Epidermal melanocyte (primary cell): Measurements from ENCODE around the gene TXLNB.
"Not testable (repeated sequence)": the region's sequence is repeated elsewhere in the genome, so short reads cannot be mapped to it uniquely, and the experiment has no call there.

Experiments used
- DNase-seq: peaks from one replicate; pipeline ENCODE4 v3.0.0; 2011; ENCODE audit warnings: low spot score; ENCODE audit not compliant: insufficient read length

Gene TXLNB

GRCh38 chr6:139240161-139241010 is 51.4 kb downstream of the TXLNB start:
- DNase-seq, result no peak

- DNase-seq, result no peak
These were observed 52.7 kb downstream of the TXLNB start for GRCh38 chr6:139239064-139239463.

DNA sequence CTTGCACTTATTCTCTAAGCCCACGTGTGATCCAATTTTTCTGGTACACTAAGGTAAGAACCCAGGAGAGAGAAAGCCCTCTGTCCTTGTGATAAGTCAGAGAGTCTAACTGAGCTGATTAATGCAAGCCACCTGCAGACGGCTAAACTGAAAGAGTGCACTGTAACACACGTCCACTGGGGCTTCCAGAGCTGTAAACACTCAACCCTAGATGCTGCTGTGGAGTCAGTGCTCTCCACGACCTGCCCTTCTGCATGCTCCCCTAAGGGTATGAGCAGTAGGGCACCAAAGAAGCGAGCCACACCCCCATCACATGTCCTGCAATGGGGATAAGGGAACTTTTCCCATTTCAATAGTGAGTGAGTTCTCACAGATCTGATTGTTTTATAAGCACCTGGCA is 55.7 kb downstream of the TXLNB start:
- no peak for DNase-seq

DNA sequence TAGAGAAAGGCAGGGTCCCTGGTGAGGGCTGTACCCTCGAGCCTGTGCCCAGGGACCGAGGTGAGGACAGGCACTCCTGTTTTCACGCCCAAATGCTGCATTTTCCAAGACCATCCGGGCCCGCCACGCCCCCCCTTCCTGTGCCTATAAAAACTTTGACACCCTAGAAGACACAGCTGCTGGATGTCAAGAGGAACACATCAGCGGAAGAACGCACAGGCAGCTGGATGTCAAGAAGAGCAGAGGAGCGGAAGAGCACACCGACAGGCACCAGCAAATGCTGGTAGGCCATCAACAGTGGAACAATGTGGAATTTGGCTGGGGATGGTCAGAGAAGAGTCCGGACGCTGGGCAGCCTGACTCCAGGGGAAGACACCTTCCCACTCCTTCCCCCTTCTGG is 56.1 kb downstream of the TXLNB start:
- DNase-seq, result no peak

- DNase-seq, result not testable (repeated sequence)
These were observed 57.6 kb downstream of the TXLNB start for GRCh38 chr6:139234193-139234592.

GRCh38 chr6:139231206-139231605 is 60.6 kb downstream of the TXLNB start:
- no peak for DNase-seq

DNA sequence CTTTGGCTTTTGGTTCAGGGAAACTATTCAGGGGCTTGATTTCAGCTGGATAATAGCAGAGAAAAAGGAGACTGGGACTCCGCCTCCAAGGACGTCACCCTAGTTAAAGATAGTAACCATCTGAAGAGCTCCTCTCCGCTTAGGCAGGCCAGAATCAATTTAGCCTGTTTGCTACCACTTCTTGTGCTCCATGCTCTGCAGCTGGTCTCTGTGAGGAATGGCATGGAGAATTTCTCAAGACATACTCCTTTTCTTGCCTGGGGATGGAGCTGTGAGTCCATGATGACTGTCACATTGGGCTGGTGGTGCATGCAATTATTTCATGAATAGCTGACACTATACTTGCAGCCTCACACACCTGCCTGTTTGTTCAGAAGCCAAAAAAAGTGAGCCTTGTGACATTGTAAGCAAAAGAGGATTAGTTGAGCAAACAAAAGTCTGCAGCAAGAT is 61.4 kb downstream of the TXLNB start:
- no peak for DNase-seq

- DNase-seq, result not testable (repeated sequence)
These were observed 63.4 kb downstream of the TXLNB start for GRCh38 chr6:139228387-139228786.

GRCh38 chr6:139219746-139220145 is 72.1 kb downstream of the TXLNB start:
- no peak for DNase-seq

- DNase-seq, result peak; percentile 94
These were observed 72.5 kb downstream of the TXLNB start for GRCh38 chr6:139219271-139219729.

GRCh38 chr6:139212460-139212859 is 79.3 kb downstream of the TXLNB start:
- not testable (repeated sequence) for DNase-seq

DNA sequence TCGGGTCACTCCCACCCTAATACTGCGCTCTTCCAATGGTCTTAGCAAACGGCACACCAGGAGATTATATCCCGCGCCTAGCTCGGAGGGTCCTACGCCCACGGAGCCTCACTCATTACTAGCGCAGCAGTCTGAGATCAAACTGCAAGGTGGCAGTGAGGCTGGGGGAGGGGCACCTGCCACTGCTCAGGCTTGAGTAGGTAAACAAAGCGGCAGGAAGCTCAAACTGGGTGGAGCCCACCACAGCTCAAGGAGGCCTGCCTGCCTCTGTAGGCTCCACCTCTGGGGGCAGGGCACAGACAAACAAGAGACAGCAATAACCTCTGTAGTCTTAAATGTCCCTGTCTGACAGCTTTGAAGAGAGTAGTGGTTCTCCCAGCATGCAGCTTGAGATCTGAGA is 81.0 kb downstream of the TXLNB start:
- not testable (repeated sequence) for DNase-seq

GRCh38 chr6:139205843-139206242 is 86.0 kb downstream of the TXLNB start:
- DNase-seq, result no peak

DNA sequence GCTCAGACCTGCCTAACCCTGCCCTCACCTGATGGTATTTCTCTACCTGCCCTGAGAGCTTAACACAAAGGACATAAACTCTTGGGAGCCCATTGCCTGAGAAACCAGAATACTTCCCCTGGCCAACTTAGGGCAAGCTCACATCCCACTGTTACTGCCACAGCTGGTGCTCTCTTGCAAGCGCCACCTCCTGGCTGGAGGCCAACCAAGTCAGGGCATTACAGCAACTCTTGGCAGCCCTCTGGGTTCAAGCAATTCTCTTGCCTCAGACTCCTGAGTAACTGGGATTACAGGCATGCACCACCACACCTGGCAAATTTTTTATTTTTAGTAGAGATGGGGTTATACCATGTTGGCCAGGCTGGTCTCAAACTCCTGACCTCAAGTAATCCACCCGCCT is 86.8 kb downstream of the TXLNB start:
- DNase-seq, result no peak

DNA sequence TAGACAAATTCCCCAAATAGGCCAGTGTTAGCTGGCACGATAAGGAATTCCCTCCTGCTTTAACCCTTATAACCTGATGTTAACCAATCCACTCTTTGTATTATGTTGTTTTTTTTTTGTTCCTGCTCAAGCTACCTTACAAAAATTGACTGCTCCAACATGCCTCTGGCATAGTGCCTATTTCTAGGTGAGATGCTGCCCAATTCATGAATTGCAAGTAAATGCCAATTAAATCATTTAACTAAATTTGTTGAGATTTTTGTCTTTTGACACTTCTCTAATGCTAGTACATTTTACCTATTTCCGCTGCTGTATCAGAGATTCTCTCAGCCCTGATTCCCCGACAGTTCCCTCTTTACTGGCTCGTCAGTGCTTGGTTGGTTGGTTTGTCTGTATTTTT is 90.4 kb downstream of the TXLNB start:
- no peak for DNase-seq

- DNase-seq, result no peak
These were observed 93.1 kb downstream of the TXLNB start for GRCh38 chr6:139198529-139199288.

- DNase-seq, result no peak
These were observed 97.1 kb downstream of the TXLNB start for GRCh38 chr6:139194740-139195139.
